Inflammatory macrophage (primary cell): Measurements from ENCODE around the gene LPCAT3.
"Not testable (repeated sequence)": the region's sequence is repeated elsewhere in the genome, so short reads cannot be mapped to it uniquely, and the experiment has no call there.

Source experiments
- DNase-seq, 2 donors: peaks; one replicate each; pipeline ENCODE4 v3.0.0-alpha.2; 2020 to 2022
- total RNA-seq, 18 experiments: gene quantifications; one replicate each; lab custom pipeline; 2026; ENCODE audit warnings: mixed read lengths in 6 of 18, inconsistent platforms in 2 of 18; lab: John Stamatoyannopoulos, UW

The LPCAT3 gene
- 22.4 to 98.1 (median 45.7) reads per million in 18 experiments for total RNA-seq

GRCh38 chr12:7018350-7019042 lies at the start of gene LPCAT3:
Gene LPCAT3, minus strand, starts transcription at chr12:7018476. Its CDS starts 52 bp downstream, at chr12:7018424.
- peak; percentile 94 to 95 for DNase-seq

- no peak for DNase-seq
Measured at GRCh38 chr12:7067096-7067495, 48.8 kb upstream of the LPCAT3 start.

GRCh38 chr12:7066596-7066995 lies 48.3 kb upstream of the LPCAT3 start:
- DNase-seq, result no peak

- no peak for DNase-seq
Measured at GRCh38 chr12:7065073-7065623, 46.9 kb upstream of the LPCAT3 start.

- DNase-seq, result no peak
Measured at GRCh38 chr12:7064516-7064915, 46.2 kb upstream of the LPCAT3 start.

GRCh38 chr12:7061596-7061995 lies 43.3 kb upstream of the LPCAT3 start:
- no peak for DNase-seq

GRCh38 chr12:7061138-7061537 lies 42.9 kb upstream of the LPCAT3 start:
- no peak for DNase-seq

- DNase-seq, result peak; percentile 17 to 48
Measured at GRCh38 chr12:7060353-7060954, 42.2 kb upstream of the LPCAT3 start, which contains the start of gene C1S. Gene C1S, plus strand, starts transcription at chr12:7060718. Its CDS starts 1,195 bp downstream, at chr12:7061913.

GRCh38 chr12:7059780-7060179 lies 41.5 kb upstream of the LPCAT3 start:
- DNase-seq, result no peak

GRCh38 chr12:7058850-7059395 lies 40.6 kb upstream of the LPCAT3 start:
- DNase-seq, result peak in 1 of 2 donors; percentile 69

GRCh38 chr12:7058163-7058845 lies 40.0 kb upstream of the LPCAT3 start:
- DNase-seq, result peak; percentile 90 to 93

GRCh38 chr12:7055736-7056135 lies 37.5 kb upstream of the LPCAT3 start:
- DNase-seq, result not testable (repeated sequence)

- DNase-seq, result no peak
Measured at GRCh38 chr12:7054925-7055324, 36.6 kb upstream of the LPCAT3 start.

- not testable (repeated sequence) for DNase-seq
Measured at GRCh38 chr12:7049973-7050372, 31.7 kb upstream of the LPCAT3 start.

GRCh38 chr12:7049445-7049951 lies 31.2 kb upstream of the LPCAT3 start:
- not testable (repeated sequence) for DNase-seq

GRCh38 chr12:7047306-7047705 lies 29.0 kb upstream of the LPCAT3 start:
- peak; percentile 49 to 56 for DNase-seq

GRCh38 chr12:7046383-7047105 lies 28.3 kb upstream of the LPCAT3 start:
- DNase-seq, result no peak

- no peak for DNase-seq
Measured at GRCh38 chr12:7045913-7046312, 27.6 kb upstream of the LPCAT3 start.

GRCh38 chr12:7042842-7043241 lies 24.6 kb upstream of the LPCAT3 start:
- DNase-seq, result peak; percentile 41 to 69

- no peak for DNase-seq
Measured at GRCh38 chr12:7039403-7039802, 21.1 kb upstream of the LPCAT3 start.

- no peak for DNase-seq
Measured at GRCh38 chr12:7038591-7038990, 20.3 kb upstream of the LPCAT3 start.

- DNase-seq, result not testable (repeated sequence)
Measured at GRCh38 chr12:7037411-7037810, 19.1 kb upstream of the LPCAT3 start.
